Measurements from ENCODE around the gene PJVK. TPM values are rescaled to one million over a fixed set of nuclear protein-coding genes. Genes with fewer than 3 reads are reported as not detected.

PJVK gene
- total and polyA plus RNA-seq, 2 donors (not counting 3 experiments of a cell fraction or from before 2014, with no cell fraction given), result 1.3 to 1.4 TPM

- BruUV-seq (replicated peaks), result no TSS peak
- TF ChIP-seq EZH2 (IDR thresholded peaks at IDR 0.05; ENCODE audit: borderline replicate concordance, low read depth, low read length, severe bottlenecking), result no peak
- Histone ChIP-seq H3K4me1 (ENCODE audit: control insufficient read depth, extremely low read depth, insufficient read depth, low read length) (peaks cover 20% of the 10 kb centered on the region), H3K27ac (ENCODE audit: insufficient read depth, low read depth, low read length) (no peak overlapping the region), H3K9ac (replicated peaks; ENCODE audit: extremely low read depth, insufficient read depth, low read length) (no peak overlapping the region), H2AFZ (ENCODE audit: low read depth, low read length) (no peak overlapping the region), H3K27me3 (ENCODE audit: control insufficient read depth in 2 of 2, insufficient read depth in 2 of 2, low read length in 2 of 2) (no peaks in the 10 kb centered on the region), H3K4me2 (ENCODE audit: insufficient read depth, low read length) (no peak overlapping the region), H3K4me3 (replicated peaks in 1 of 3; ENCODE audit: insufficient read depth in 1 of 3, low read depth in 1 of 3, low read length in 3 of 3) (no peak overlapping the region), H3K9me1 (replicated peaks; ENCODE audit: control insufficient read depth, extremely low read depth, insufficient read depth, low read length) (no peaks in the 10 kb centered on the region), H3K36me3 (ENCODE audit: control insufficient read depth in 2 of 2, extremely low read depth in 1 of 2, insufficient read depth in 2 of 2, low read length in 2 of 2) (no peaks in the 10 kb centered on the region), H3K9me3 (replicated peaks; ENCODE audit: control insufficient read depth, insufficient read depth, low read length) (no peaks in the 10 kb centered on the region), H4K20me1 (replicated peaks; ENCODE audit: control insufficient read depth, extremely low read depth, insufficient read depth, low read length) (no peaks in the 10 kb centered on the region), H3K79me2 (ENCODE audit: control insufficient read depth, insufficient read depth, low read length) (peaks cover 12% of the 10 kb centered on the region)
- DNase-seq (ENCODE audit: low read depth, low spot score), result no peak
- intact Hi-C loops (cut with micrococcal nuclease), result no loop called here
- CTCF ChIA-PET, result no interaction called here
- FAIRE-seq, result no peak
- dilution Hi-C loops (cut with MboI; ENCODE audit: extremely low pct_ligation_motif_present, low sequenced_read_pairs), result no loop called here
- POLR2A ChIA-PET, result no interaction called here
Measured at GRCh38 chr2:178476477-178476876, 25.3 kb downstream of the PJVK start.

GRCh38 chr2:178477443-178478129, 26.4 kb downstream of the PJVK start:
- BruUV-seq (replicated peaks), result no TSS peak
- Histone ChIP-seq H3K9me1 (replicated peaks; ENCODE audit: control insufficient read depth, extremely low read depth, insufficient read depth, low read length) (no peaks in the 10 kb centered on the region), H4K20me1 (replicated peaks; ENCODE audit: control insufficient read depth, extremely low read depth, insufficient read depth, low read length) (no peaks in the 10 kb centered on the region), H3K4me1 (ENCODE audit: control insufficient read depth, extremely low read depth, insufficient read depth, low read length) (peaks cover 29% of the 10 kb centered on the region), H2AFZ (ENCODE audit: low read depth, low read length) (peak overlapping the region; percentile 81), H3K27ac (ENCODE audit: insufficient read depth, low read depth, low read length) (peak overlapping the region; percentile 88), H3K9me3 (replicated peaks; ENCODE audit: control insufficient read depth, insufficient read depth, low read length) (no peaks in the 10 kb centered on the region), H3K4me2 (ENCODE audit: insufficient read depth, low read length) (peak overlapping the region; percentile 85), H3K79me2 (ENCODE audit: control insufficient read depth, insufficient read depth, low read length) (peaks cover 22% of the 10 kb centered on the region), H3K9ac (replicated peaks; ENCODE audit: extremely low read depth, insufficient read depth, low read length) (peak overlapping the region; percentile 87), H3K4me3 (replicated peaks in 1 of 3; ENCODE audit: insufficient read depth in 1 of 3, low read depth in 1 of 3, low read length in 3 of 3) (peak overlapping the region; percentile 51 to 98 (median 91)), H3K36me3 (ENCODE audit: control insufficient read depth in 2 of 2, extremely low read depth in 1 of 2, insufficient read depth in 2 of 2, low read length in 2 of 2) (no peaks in the 10 kb centered on the region), H3K27me3 (ENCODE audit: control insufficient read depth in 2 of 2, insufficient read depth in 2 of 2, low read length in 2 of 2) (no peaks in the 10 kb centered on the region)
- ChIA-PET CTCF (no interaction called here), POLR2A (no interaction called here)
- DNase-seq (ENCODE audit: low read depth, low spot score), result no peak
- intact Hi-C loops (cut with micrococcal nuclease) (loop anchor here (1.0 kb wide), 2 partner anchors 26 to 365 kb away; partner anchors contain the start of genes PJVK, PRKRA and RBM45), dilution Hi-C loops (cut with MboI; ENCODE audit: extremely low pct_ligation_motif_present, low sequenced_read_pairs) (no loop called here)
- TF ChIP-seq MYC (IDR thresholded peaks at IDR 0.05; ENCODE audit: low read depth, low read length) (no peak), POLR2AphosphoS5 (IDR thresholded peaks at IDR 0.05; ENCODE audit: insufficient read depth, low read depth, low read length) (no peak), JUN (IDR thresholded peaks at IDR 0.05; ENCODE audit: borderline replicate concordance, insufficient read depth, insufficient read length, low read depth) (no peak), MAX (IDR thresholded peaks at IDR 0.05; ENCODE audit: insufficient read depth, insufficient read length) (no peak), EZH2 (IDR thresholded peaks at IDR 0.05; ENCODE audit: borderline replicate concordance, low read depth, low read length, severe bottlenecking) (no peak), CTCF (IDR thresholded peaks at IDR 0.05; ENCODE audit: extremely low read depth in 1 of 2, insufficient read depth in 1 of 2, low read depth in 1 of 2, low read length in 2 of 2) (no peak), POLR2A (IDR thresholded peaks at IDR 0.05; ENCODE audit: low read depth, low read length) (no peak), FOS (IDR thresholded peaks at IDR 0.05; ENCODE audit: borderline replicate concordance, insufficient read depth, low read length) (no peak), GATA2 (IDR thresholded peaks at IDR 0.05; ENCODE audit: insufficient read depth, insufficient read length, low read depth, low read length) (no peak)
- FAIRE-seq, result peak; percentile 12
